IPS-NIHi7 (cell line): ENCODE results near the gene LAMB4.
"Not testable (repeated sequence)": the region's sequence is repeated elsewhere in the genome, so short reads cannot be mapped to it uniquely, and the experiment has no call there.

Source experiments
- DNase-seq: peaks from one replicate; pipeline ENCODE4 v3.0.0; 2012; ENCODE audit warnings: mixed read lengths; ENCODE audit errors: extremely low spot score

LAMB4 gene

GRCh38 chr7:108049962-108050361 is 80.2 kb downstream of the LAMB4 start:
- no peak for DNase-seq

- DNase-seq, result no peak
These were observed 81.7 kb downstream of the LAMB4 start for GRCh38 chr7:108048422-108048821.

GRCh38 chr7:108046952-108047506 is 83.1 kb downstream of the LAMB4 start:
- no peak for DNase-seq

- no peak for DNase-seq
These were observed 84.5 kb downstream of the LAMB4 start for GRCh38 chr7:108045669-108046068.

GRCh38 chr7:108045154-108045553 is 85.0 kb downstream of the LAMB4 start:
- no peak for DNase-seq

GRCh38 chr7:108044345-108044744 is 85.8 kb downstream of the LAMB4 start:
- DNase-seq, result no peak

- no peak for DNase-seq
These were observed 91.2 kb downstream of the LAMB4 start for GRCh38 chr7:108038986-108039385.

GRCh38 chr7:108037741-108038140 is 92.4 kb downstream of the LAMB4 start:
- no peak for DNase-seq

- DNase-seq, result no peak
These were observed 93.0 kb downstream of the LAMB4 start for GRCh38 chr7:108037140-108037539.

- peak; percentile 50 for DNase-seq
These were observed 95.6 kb downstream of the LAMB4 start for GRCh38 chr7:108034586-108034985.

- DNase-seq, result no peak
These were observed 96.2 kb downstream of the LAMB4 start for GRCh38 chr7:108033776-108034497.

- DNase-seq, result not testable (repeated sequence)
These were observed 96.9 kb downstream of the LAMB4 start for GRCh38 chr7:108033309-108033708.

GRCh38 chr7:108030516-108030915 is 99.6 kb downstream of the LAMB4 start:
- DNase-seq, result no peak

- no peak for DNase-seq
These were observed 101.1 kb downstream of the LAMB4 start for GRCh38 chr7:108029034-108029433.

GRCh38 chr7:108028111-108028510 is 102.0 kb downstream of the LAMB4 start:
- DNase-seq, result no peak

GRCh38 chr7:108027239-108027638 is 102.9 kb downstream of the LAMB4 start:
- no peak for DNase-seq

GRCh38 chr7:108026647-108027046 is 103.5 kb downstream of the LAMB4 start:
- no peak for DNase-seq

- DNase-seq, result no peak
These were observed 104.0 kb downstream of the LAMB4 start for GRCh38 chr7:108026116-108026515.

GRCh38 chr7:108024538-108024937 is 105.6 kb downstream of the LAMB4 start:
- no peak for DNase-seq

GRCh38 chr7:108020585-108020984 is 109.6 kb downstream of the LAMB4 start:
- no peak for DNase-seq

GRCh38 chr7:108018668-108019067 is 111.5 kb downstream of the LAMB4 start:
- DNase-seq, result no peak

GRCh38 chr7:108017776-108018151 is 112.4 kb downstream of the LAMB4 start:
- DNase-seq, result no peak

- DNase-seq, result peak; percentile 37
These were observed 113.1 kb downstream of the LAMB4 start for GRCh38 chr7:108016841-108017775.
